GM19395 (cell line): ENCODE results near the gene INO80.
"Not testable (repeated sequence)": the region's sequence is repeated elsewhere in the genome, so short reads cannot be mapped to it uniquely, and the experiment has no call there.

ENCODE experiments used
- ATAC-seq: cut with Tn5 transposase; IDR thresholded peaks from one replicate; pipeline ENCODE4 v1.9.1; 2021; ENCODE audit warnings: mild to moderate bottlenecking, moderate library complexity; ENCODE audit not compliant: unreplicated experiment

INO80 gene

GRCh38 chr15:41116116-41116961 is at the start of gene INO80:
INO80 (minus strand) TSS chr15:41116280; CDS start chr15:41096310, 19,970 bp downstream.
- ATAC-seq = peak; percentile 79

GRCh38 chr15:41161736-41162135 is 45.7 kb upstream of the INO80 start:
- no peak for ATAC-seq

GRCh38 chr15:41161336-41161735 is 45.3 kb upstream of the INO80 start:
- no peak for ATAC-seq

GRCh38 chr15:41160639-41161315 is 44.7 kb upstream of the INO80 start:
- no peak for ATAC-seq

GRCh38 chr15:41154412-41154811 is 38.3 kb upstream of the INO80 start:
- ATAC-seq = no peak

GRCh38 chr15:41153733-41154132 is 37.7 kb upstream of the INO80 start:
- no peak for ATAC-seq

- no peak for ATAC-seq
Observed at GRCh38 chr15:41151451-41152005, 35.4 kb upstream of the INO80 start.

GRCh38 chr15:41150279-41150678 is 34.2 kb upstream of the INO80 start:
- ATAC-seq = no peak

GRCh38 chr15:41148065-41148464 is 32.0 kb upstream of the INO80 start:
- ATAC-seq = no peak

GRCh38 chr15:41139619-41140018 is 23.5 kb upstream of the INO80 start:
- ATAC-seq = no peak

- ATAC-seq = not testable (repeated sequence)
Observed at GRCh38 chr15:41139112-41139511, 23.0 kb upstream of the INO80 start.

- not testable (repeated sequence) for ATAC-seq
Observed at GRCh38 chr15:41135580-41135979, 19.5 kb upstream of the INO80 start.

GRCh38 chr15:41133454-41133853 is 17.4 kb upstream of the INO80 start:
- ATAC-seq = no peak

- not testable (repeated sequence) for ATAC-seq
Observed at GRCh38 chr15:41132094-41132493, 16.0 kb upstream of the INO80 start.

GRCh38 chr15:41128174-41128902 is 12.3 kb upstream of the INO80 start:
- ATAC-seq = no peak

GRCh38 chr15:41125931-41126642 is 10.0 kb upstream of the INO80 start:
- no peak for ATAC-seq

GRCh38 chr15:41125063-41125669 is 9.1 kb upstream of the INO80 start:
- no peak for ATAC-seq

GRCh38 chr15:41124058-41124457 is 8.0 kb upstream of the INO80 start:
- no peak for ATAC-seq

- no peak for ATAC-seq
Observed at GRCh38 chr15:41122849-41123248, 6.8 kb upstream of the INO80 start.

GRCh38 chr15:41121951-41122350 is 5.9 kb upstream of the INO80 start:
- ATAC-seq = no peak
